Naive thymus-derived CD4-positive, alpha-beta T cell (primary cell): Measurements from ENCODE around the gene SSMEM1. TPM values are rescaled to one million over a fixed set of nuclear protein-coding genes. Genes with fewer than 3 reads are reported as not detected.
A peak's percentile ranks its signal among the peaks of the same experiment; 100 is the strongest.

Experiments used
- ATAC-seq: fragments of 150-1000 bp; cut with Tn5 transposase; 2 replicates; pipeline ENCODE4 v1.10.0; 2021; ENCODE audit warnings: mild to moderate bottlenecking, moderate library complexity
- CTCF ChIA-PET: fragments of 350-600 bp; sonication (Branson Sonifier 250); formaldehyde crosslinking; loops from one replicate; lab custom pipeline; 2021; ENCODE audit warnings: antibody characterized with exemption; lab: Charles Lee
- POLR2A ChIA-PET: fragments of 350-600 bp; sonication (Branson Sonifier 250); formaldehyde crosslinking; loops from one replicate; lab custom pipeline; 2021; ENCODE audit warnings: antibody characterized with exemption, inconsistent platforms; lab: Charles Lee
- DNase-seq, 9 donors: peaks; one replicate each; pipeline versions ENCODE4 v3.0.0 to v3.0.0-alpha.2; 2020 to 2022; ENCODE audit warnings: mixed read lengths in 1 of 9
- H3K27ac ChIP-seq: one replicate; pipeline ENCODE4 v1.7.0; 2013; ENCODE audit warnings: mild to moderate bottlenecking, low read depth, low read length, moderate library complexity
- H3K27me3 ChIP-seq, 2 donors: one replicate each; pipeline ENCODE4 v1.7.0; 2013; ENCODE audit warnings: low read length in 2 of 2, mild to moderate bottlenecking in 2 of 2, moderate library complexity in 2 of 2; ENCODE audit not compliant: control insufficient read depth in 2 of 2, insufficient read depth in 2 of 2
- H3K36me3 ChIP-seq, 3 experiments: 1 replicate in 2 of 3; 2 replicates in 1 of 3; pipeline ENCODE4 v1.7.0; 2013; ENCODE audit warnings: low read length in 3 of 3, mild to moderate bottlenecking in 3 of 3, moderate library complexity in 1 of 3; ENCODE audit not compliant: insufficient read depth in 3 of 3, control insufficient read depth in 2 of 3
- H3K4me1 ChIP-seq, 2 donors: one replicate each; pipeline ENCODE4 v1.7.0; 2013; ENCODE audit warnings: low read length in 2 of 2, mild to moderate bottlenecking in 2 of 2, moderate library complexity in 1 of 2; ENCODE audit not compliant: control insufficient read depth in 2 of 2, insufficient read depth in 2 of 2
- H3K4me3 ChIP-seq: 2 replicates; pipeline ENCODE4 v1.7.0; 2013; ENCODE audit warnings: mild to moderate bottlenecking, low read length
- H3K9me3 ChIP-seq, 3 experiments: 1 replicate in 2 of 3; 2 replicates in 1 of 3; pipeline ENCODE4 v1.7.0; 2013; ENCODE audit warnings: low read length in 3 of 3; ENCODE audit not compliant: control insufficient read depth in 2 of 3
- H3K27ac Mint-ChIP-seq, 9 donors: one replicate each; pipeline ENCODE4 v1.8.0; 2020 to 2022; ENCODE audit warnings: mixed read lengths in 9 of 9, mild to moderate bottlenecking in 8 of 9, moderate library complexity in 5 of 9, inconsistent platforms in 2 of 9
- H3K27me3 Mint-ChIP-seq, 5 donors: one replicate each; pipeline ENCODE4 v1.8.0; 2021 to 2022; ENCODE audit warnings: mixed read lengths in 5 of 5, mild to moderate bottlenecking in 1 of 5
- H3K36me3 Mint-ChIP-seq, 5 donors: one replicate each; pipeline ENCODE4 v1.8.0; 2020 to 2022; ENCODE audit warnings: mixed read lengths in 5 of 5, mild to moderate bottlenecking in 3 of 5, inconsistent platforms in 1 of 5
- H3K4me1 Mint-ChIP-seq, 7 donors: one replicate each; pipeline ENCODE4 v1.8.0; 2020 to 2022; ENCODE audit warnings: mixed read lengths in 7 of 7, mild to moderate bottlenecking in 3 of 7, inconsistent platforms in 1 of 7
- H3K4me3 Mint-ChIP-seq, 10 donors: one replicate each; pipeline ENCODE4 v1.8.0; 2020 to 2022; ENCODE audit warnings: mild to moderate bottlenecking in 10 of 10, mixed read lengths in 10 of 10, moderate library complexity in 6 of 10, inconsistent platforms in 2 of 10
- H3K9me3 Mint-ChIP-seq, 11 donors: one replicate each; pipeline ENCODE4 v1.8.0; 2020 to 2022; ENCODE audit warnings: mixed read lengths in 11 of 11, mild to moderate bottlenecking in 4 of 11, inconsistent platforms in 1 of 11, moderate library complexity in 1 of 11
- intact Hi-C, 2 donors: fragments of 100-400 bp; cut with micrococcal nuclease; formaldehyde crosslinking; loops; one replicate each; pipeline ENCODE4 v1.15.1; 2023
- polyA plus RNA-seq, 2 donors: library from polyadenylated mRNA; unstranded; fragments of 300-500 nt; fragmentation: Illumina TruSeq; gene quantifications; one replicate each; pipeline ENCODE4 v1.2.3, GENCODE V29; 2021
- total RNA-seq, 6 experiments: library from RNA in 5 of 6; stranded (reverse) in 5 of 6; gene quantifications; 1 replicate in 5 of 6; 2 replicates in 1 of 6; pipeline ENCODE4 v1.2.3 and lab custom pipeline; 2021 to 2026

The SSMEM1 gene
- total and polyA plus RNA-seq, 7 experiments from 2014 or later, result not detected

- Histone ChIP-seq H3K36me3 (peaks cover 0 to 20% (median 16%) of the 10 kb centered on the region in 3 experiments), H3K4me1 (peaks cover 11 to 14% of the 10 kb centered on the region in 2 donors), H3K27ac (peak within 1 kb of the TSS; percentile 83), H3K4me3 (peak within 1 kb of the TSS; percentile 89), H3K27me3 (no peaks in the 10 kb centered on the region), H3K9me3 (no peaks in the 10 kb centered on the region)
- POLR2A ChIA-PET, result interaction anchor here (0.6 to 1.7 kb wide), 20 partner anchors 8 to 1205 kb away, joined by 3 to 11 read pairs (median 4); partner anchors contain the start of genes KLHDC10, NRF1 and ZC3HC1
- peak; percentile 98 for ATAC-seq
- Mint-ChIP-seq H3K27me3 (peaks cover 0 to 9% (median 0%) of the 10 kb centered on the region in 5 donors), H3K36me3 (peaks cover 5 to 20% (median 19%) of the 10 kb centered on the region in 5 donors), H3K4me3 (peak within 1 kb of the TSS; percentile 98 to 100 (median 100)), H3K27ac (peak within 1 kb of the TSS; percentile 97 to 100 (median 99)), H3K4me1 (peaks cover 13 to 43% (median 37%) of the 10 kb centered on the region in 7 donors), H3K9me3 (no peaks in the 10 kb centered on the region)
- CTCF ChIA-PET, result interaction anchor here (0.6 to 1.3 kb wide), 5 partner anchors 8 to 224 kb away, joined by 3 to 5 read pairs (median 3); no protein-coding TSS in a partner anchor
- intact Hi-C loops, result loop anchor here (1.0 to 10.0 kb wide), 10 partner anchors 64 to 981 kb away; partner anchors contain the start of genes KLHDC10 (in 2 of the 2), AHCYL2 (in 1 of the 2), CEP41 (in 1 of the 2) and COPG2 (in 1 of the 2)
- DNase-seq, result peak; percentile 80 to 96 (median 93)
Observed at GRCh38 chr7:130205084-130205947, 2.3 kb upstream of the SSMEM1 start, which contains the start of gene TMEM209. Gene TMEM209, minus strand, starts transcription at chr7:130205406. Its CDS starts 31 bp downstream, at chr7:130205375.

- Histone ChIP-seq H3K4me3 (no peak overlapping the region), H3K36me3 (peaks cover 0 to 10% (median 9%) of the 10 kb centered on the region in 3 experiments), H3K27ac (no peak overlapping the region), H3K9me3 (no peaks in the 10 kb centered on the region), H3K27me3 (no peaks in the 10 kb centered on the region), H3K4me1 (peaks cover 11 to 14% of the 10 kb centered on the region in 2 donors)
- H3K9me3 Mint-ChIP-seq, result no peaks in the 10 kb centered on the region
- ChIA-PET CTCF (no interaction called here), POLR2A (interaction anchor here (0.6 kb wide), 1 partner anchor 191 kb away, joined by 4 read pairs; no protein-coding TSS in a partner anchor)
- H3K4me3 Mint-ChIP-seq, result peak overlapping the region in 6 of 10 donors; percentile 24 to 61 (median 51)
- peaks cover 0 to 11% (median 3%) of the 10 kb centered on the region in 5 donors for H3K27me3 Mint-ChIP-seq
- no peak for DNase-seq
- peak overlapping the region in 2 of 9 donors; percentile 32 for H3K27ac Mint-ChIP-seq
- peaks cover 5 to 10% (median 9%) of the 10 kb centered on the region in 5 donors for H3K36me3 Mint-ChIP-seq
- intact Hi-C loops, result loop anchor here (5.0 to 10.0 kb wide), 4 partner anchors 185 to 982 kb away; partner anchors contain the start of genes AHCYL2 (in 1 of the 2), CEP41 (in 1 of the 2) and NRF1 (in 1 of the 2)
- H3K4me1 Mint-ChIP-seq, result peaks cover 9 to 34% (median 29%) of the 10 kb centered on the region in 7 donors
- ATAC-seq, result no peak
Observed at GRCh38 chr7:130207033-130207432, 627 bp upstream of the SSMEM1 start.

GRCh38 chr7:130208516-130208915 is 856 bp downstream of the SSMEM1 start:
- H3K4me1 Mint-ChIP-seq, result peaks cover 7 to 23% (median 20%) of the 10 kb centered on the region in 7 donors
- Histone ChIP-seq H3K27me3 (peaks cover 0 to 2% of the 10 kb centered on the region in 2 donors), H3K36me3 (peaks cover 0 to 4% (median 1%) of the 10 kb centered on the region in 3 experiments), H3K4me1 (peaks cover 11 to 14% of the 10 kb centered on the region in 2 donors), H3K9me3 (no peaks in the 10 kb centered on the region), H3K4me3 (no peak overlapping the region), H3K27ac (no peak overlapping the region)
- ATAC-seq (no peak), DNase-seq (no peak)
- intact Hi-C loops, result loop anchor here (5.0 to 10.0 kb wide), 4 partner anchors 184 to 984 kb away; partner anchors contain the start of genes AHCYL2 (in 1 of the 2), CEP41 (in 1 of the 2) and NRF1 (in 1 of the 2)
- H3K27me3 Mint-ChIP-seq, result peaks cover 0 to 17% (median 6%) of the 10 kb centered on the region in 5 donors
- H3K4me3 Mint-ChIP-seq, result no peak overlapping the region
- no peak overlapping the region for H3K27ac Mint-ChIP-seq
- no peaks in the 10 kb centered on the region for H3K9me3 Mint-ChIP-seq
- POLR2A ChIA-PET, result interaction anchor here (0.7 kb wide), 1 partner anchor 66 kb away, joined by 4 read pairs; no protein-coding TSS in a partner anchor
- H3K36me3 Mint-ChIP-seq, result peaks cover 0 to 5% (median under 1%) of the 10 kb centered on the region in 5 donors
- CTCF ChIA-PET, result interaction anchor here (0.5 to 1.1 kb wide), 3 partner anchors 208 to 1413 kb away, joined by 3 read pairs; no protein-coding TSS in a partner anchor

GRCh38 chr7:130210181-130210935 is 2.7 kb downstream of the SSMEM1 start:
- Histone ChIP-seq H3K4me1 (peaks cover 6 to 7% of the 10 kb centered on the region in 2 donors), H3K27ac (no peak overlapping the region), H3K4me3 (no peak overlapping the region), H3K9me3 (no peaks in the 10 kb centered on the region), H3K27me3 (peaks cover 0 to 2% of the 10 kb centered on the region in 2 donors), H3K36me3 (no peaks in the 10 kb centered on the region)
- peaks cover 4 to 20% (median 10%) of the 10 kb centered on the region in 5 donors for H3K27me3 Mint-ChIP-seq
- ATAC-seq (no peak), DNase-seq (no peak)
- H3K27ac Mint-ChIP-seq, result no peak overlapping the region
- peaks cover 2 to 10% (median 4%) of the 10 kb centered on the region in 7 donors for H3K4me1 Mint-ChIP-seq
- POLR2A ChIA-PET, result no interaction called here
- no peaks in the 10 kb centered on the region for H3K9me3 Mint-ChIP-seq
- CTCF ChIA-PET, result interaction anchor here (0.6 to 0.7 kb wide), 2 partner anchors 420 to 1326 kb away, joined by 4 read pairs; no protein-coding TSS in a partner anchor
- intact Hi-C loops, result no loop called here
- peaks cover 0 to under 1% (median 0%) of the 10 kb centered on the region in 5 donors for H3K36me3 Mint-ChIP-seq
- H3K4me3 Mint-ChIP-seq, result no peak overlapping the region

- no peaks in the 10 kb centered on the region for H3K9me3 Mint-ChIP-seq
Observed at GRCh38 chr7:130213828-130214227, 6.2 kb downstream of the SSMEM1 start.

More at GRCh38 chr7:130213828-130214227, 6.2 kb downstream of the SSMEM1 start:
- intact Hi-C loops, result no loop called here
- no peaks in the 10 kb centered on the region for H3K36me3 Mint-ChIP-seq
- Histone ChIP-seq H3K36me3 (no peaks in the 10 kb centered on the region), H3K4me3 (no peak overlapping the region), H3K27ac (no peak overlapping the region), H3K9me3 (no peaks in the 10 kb centered on the region), H3K4me1 (no peaks in the 10 kb centered on the region), H3K27me3 (peaks cover 0 to 2% of the 10 kb centered on the region in 2 donors)
- H3K27ac Mint-ChIP-seq, result no peak overlapping the region
- peaks cover 4 to 21% (median 10%) of the 10 kb centered on the region in 5 donors for H3K27me3 Mint-ChIP-seq
- ATAC-seq (no peak), DNase-seq (no peak)
- CTCF ChIA-PET, result interaction anchor here (1.0 kb wide), 1 partner anchor 8 kb away, joined by 3 read pairs; no protein-coding TSS in a partner anchor
- POLR2A ChIA-PET, result interaction anchor here (0.6 to 0.8 kb wide), 2 partner anchors 8 to 173 kb away, joined by 3 to 4 read pairs; partner anchors contain the start of gene TMEM209
- no peaks in the 10 kb centered on the region for H3K4me1 Mint-ChIP-seq
- H3K4me3 Mint-ChIP-seq, result no peak overlapping the region
